GM12878 (cell line): ENCODE data around the gene TIE1. TPM values are rescaled to one million over a fixed set of nuclear protein-coding genes. Genes with fewer than 3 reads are reported as not detected.

Experiments used
- ATAC-seq: fragments of 200-7000 bp; cut with Tn5 transposase; 3 replicates; pipeline ENCODE4 v1.9.1; 2020; ENCODE audit warnings: mild to moderate bottlenecking, moderate library complexity
- BruUV-seq: library from RNA; stranded (reverse); fragments of 400-500 nt; replicated peaks from 2 replicates; lab custom pipeline; 2021; lab: Mats Ljungman, UMichigan
- CTCF ChIA-PET: fragments of 300-600 bp; sonication (Branson Sonifier 250); formaldehyde crosslinking; extraction: SDS; loops from one replicate; lab custom pipeline; 2021; ENCODE audit warnings: inconsistent platforms; lab: Yijun Ruan, JAX
- POLR2A ChIA-PET: fragments of 350-600 bp; formaldehyde crosslinking; extraction: SDS; loops from one replicate; lab custom pipeline; 2021; ENCODE audit warnings: inconsistent platforms; lab: Charles Lee
- RAD21 ChIA-PET: fragments of 300-600 bp; sonication (Branson Sonifier 250); formaldehyde crosslinking; loops from one replicate; lab custom pipeline; 2023; ENCODE audit warnings: antibody characterized with exemption; ENCODE audit not compliant: unreplicated experiment; lab: Charles Lee
- SMC1A ChIA-PET: fragments of 300-600 bp; sonication (Branson Sonifier 250); formaldehyde crosslinking; loops from one replicate; lab custom pipeline; 2023; ENCODE audit not compliant: unreplicated experiment, uncharacterized antibody; lab: Charles Lee
- DNase-seq: peaks from one replicate; pipeline ENCODE4 v3.0.0-alpha.2; 2011; ENCODE audit warnings: low read depth, low spot score
- FAIRE-seq: peaks from 3 replicates; lab custom pipeline; 2011; peaks lifted over from hg19 to GRCh38; lab: Jason Lieb, UNC
- H2AFZ ChIP-seq: 2 replicates; pipeline ENCODE4 v1.6.0; 2011; ENCODE audit warnings: low read depth, low read length, control low read depth; ENCODE audit not compliant: control insufficient read depth
- H3K27ac ChIP-seq: 2 replicates; pipeline ENCODE4 v1.5.1; 2011; ENCODE audit warnings: control low read depth; ENCODE audit not compliant: control insufficient read depth, insufficient read depth
- H3K27me3 ChIP-seq, 2 experiments: replicated peaks in 1 of 2; 2 replicates each; pipeline versions ENCODE4 v1.6.0 to v1.6.1; 2011; ENCODE audit warnings: low read length in 1 of 2; ENCODE audit not compliant: control insufficient read depth in 2 of 2, insufficient read depth in 2 of 2
- H3K36me3 ChIP-seq, 2 experiments: 2 replicates each; pipeline ENCODE4 v1.5.1; 2011; ENCODE audit warnings: low read length in 1 of 2; ENCODE audit not compliant: control insufficient read depth in 2 of 2, insufficient read depth in 2 of 2
- H3K4me1 ChIP-seq: 2 replicates; pipeline ENCODE4 v1.6.1; 2011; ENCODE audit warnings: mild to moderate bottlenecking, low read length, moderate library complexity, mixed read lengths; ENCODE audit not compliant: control insufficient read depth, insufficient read depth
- H3K4me2 ChIP-seq: 2 replicates; pipeline ENCODE4 v1.6.0; 2011; ENCODE audit warnings: control low read depth; ENCODE audit not compliant: control insufficient read depth, insufficient read depth
- H3K4me3 ChIP-seq: fragments of 200-600 bp; sonication (generic); 2 replicates; pipeline ENCODE4 v1.5.1; 2016
- H3K79me2 ChIP-seq: 2 replicates; pipeline ENCODE4 v1.6.0; 2011; ENCODE audit warnings: low read length; ENCODE audit not compliant: control insufficient read depth, insufficient read depth
- H3K9ac ChIP-seq: 2 replicates; pipeline ENCODE4 v1.8.0; 2011; ENCODE audit warnings: low read length, control low read depth, mixed read lengths; ENCODE audit not compliant: control insufficient read depth, insufficient read depth
- H3K9me3 ChIP-seq: replicated peaks from 3 replicates; pipeline ENCODE4 v1.5.1; 2011; ENCODE audit warnings: mild to moderate bottlenecking, low read length; ENCODE audit not compliant: control insufficient read depth, insufficient read depth
- H4K20me1 ChIP-seq: 2 replicates; pipeline ENCODE4 v1.6.0; 2011; ENCODE audit not compliant: control insufficient read depth, insufficient read depth
- CBFB ChIP-seq: IDR thresholded peaks from 2 replicates; pipeline ENCODE4 v1.6.1; 2016; ENCODE audit warnings: antibody characterized with exemption, low read depth
- E2F4 ChIP-seq: IDR thresholded peaks from 2 replicates; pipeline ENCODE4 v1.6.1; 2012; ENCODE audit warnings: low read depth, low read length, improper control_type of control experiment
- ELK1 ChIP-seq: IDR thresholded peaks from 2 replicates; pipeline ENCODE4 v1.6.1; 2012; ENCODE audit warnings: low read depth, low read length, improper control_type of control experiment
- FOXK2 ChIP-seq: fragments of 450-650 bp; IDR thresholded peaks from 2 replicates; pipeline ENCODE4 v1.6.1; 2017; ENCODE audit warnings: mild to moderate bottlenecking, moderate library complexity
- HDGF ChIP-seq: fragments of 450-650 bp; IDR thresholded peaks from 2 replicates; pipeline ENCODE4 v1.6.1; 2016; ENCODE audit warnings: antibody characterized with exemption
- IKZF1 ChIP-seq: fragments of 450-650 bp; conservative IDR thresholded peaks from 2 replicates; pipeline ENCODE4 v1.6.1; 2017; ENCODE audit warnings: antibody characterized with exemption, mild to moderate bottlenecking
- JUNB ChIP-seq: IDR thresholded peaks from 2 replicates; pipeline ENCODE4 v1.6.1; 2016; ENCODE audit warnings: antibody characterized with exemption, mild to moderate bottlenecking
- LARP7 ChIP-seq: fragments of 450-650 bp; IDR thresholded peaks from 2 replicates; pipeline ENCODE4 v1.6.1; 2017; ENCODE audit warnings: mild to moderate bottlenecking
- MEF2B ChIP-seq: fragments of 450-650 bp; IDR thresholded peaks from 2 replicates; pipeline ENCODE4 v1.6.1; 2018; ENCODE audit warnings: mild to moderate bottlenecking, moderate library complexity; ENCODE audit not compliant: partially characterized antibody, poor library complexity, severe bottlenecking
- MLLT1 ChIP-seq: fragments of 450-650 bp; IDR thresholded peaks from 2 replicates; pipeline ENCODE4 v1.6.1; 2016; ENCODE audit warnings: mild to moderate bottlenecking
- NFXL1 ChIP-seq: fragments of 450-650 bp; IDR thresholded peaks from 2 replicates; pipeline ENCODE4 v1.6.1; 2017; ENCODE audit warnings: antibody characterized with exemption, mild to moderate bottlenecking, borderline replicate concordance
- NR2C2 ChIP-seq: IDR thresholded peaks from 2 replicates; pipeline ENCODE4 v1.6.1; 2011; ENCODE audit warnings: borderline replicate concordance, low read depth; ENCODE audit not compliant: control insufficient read depth, insufficient read length
- STAT1 ChIP-seq: fragments of 450-650 bp; conservative IDR thresholded peaks from 2 replicates; pipeline ENCODE4 v1.6.1; 2014; ENCODE audit warnings: antibody characterized with exemption, mild to moderate bottlenecking
- ZNF24 ChIP-seq: fragments of 450-650 bp; IDR thresholded peaks from 2 replicates; pipeline ENCODE4 v1.6.1; 2017; ENCODE audit warnings: antibody characterized with exemption, mild to moderate bottlenecking
- WGBS: methylation state at CpG from one replicate; pipeline ENCODE4 v1.1.6; 2016; ENCODE audit warnings: low lambda C conversion rate; ENCODE audit not compliant: insufficient replicate concordance, insufficient coverage; ENCODE audit errors: missing lambda C conversion rate; 5-methylcytosine and 5-hydroxymethylcytosine counted together
- in situ Hi-C: fragments of 300-500 bp; cut with MboI; formaldehyde crosslinking; loops from 9 replicates; pipeline ENCODE4 v1.14.3; 2018; ENCODE audit warnings: mixed read lengths
- intact Hi-C: fragments of 100-400 bp; cut with micrococcal nuclease; formaldehyde crosslinking; loops from one replicate; pipeline ENCODE4 v1.14.2; 2022; ENCODE audit not compliant: unreplicated experiment
- polyA plus RNA-seq, 11 experiments: library from polyadenylated mRNA; depleted of rRNA in 4 of 11; unstranded in 6 of 11; stranded (reverse) in 5 of 11; fragments of >200 nt; fragmentation: Nextera tagmentation in 4 of 11; fragmentation: Illumina TruSeq in 1 of 11; extraction: Ambion mirVana in 4 of 11; extraction: Trizol in 1 of 11; gene quantifications; 1 replicate in 1 of 11; 2 replicates in 10 of 11; pipeline versions ENCODE4 v1.2.1 to v1.2.3, GENCODE V29; 2011 to 2016; ENCODE audit warnings: inconsistent platforms in 2 of 11, missing spikeins in 2 of 11, low read depth in 1 of 11
- total RNA-seq, 4 experiments: library from RNA; depleted of rRNA in 3 of 4; stranded (reverse); fragments of >200 nt in 3 of 4; fragmentation: Illumina TruSeq in 1 of 4; extraction: Trizol in 1 of 4; gene quantifications; 2 replicates each; pipeline versions ENCODE4 v1.2.1 to v1.2.3, GENCODE V29; 2013 to 2021

The TIE1 gene
- total and polyA plus RNA-seq, 10 of the 15 experiments (the other 5 are each of a cell fraction or from before 2014, with no cell fraction given) = 0.26 to 3.9 (median 1.3) TPM

- Histone ChIP-seq H2AFZ (no peak overlapping the region), H3K27me3 (no peaks in the 10 kb centered on the region), H3K9ac (no peak overlapping the region), H3K27ac (no peak overlapping the region), H3K9me3 (no peaks in the 10 kb centered on the region), H3K36me3 (no peaks in the 10 kb centered on the region), H3K4me3 (no peak overlapping the region), H4K20me1 (no peaks in the 10 kb centered on the region), H3K79me2 (no peaks in the 10 kb centered on the region), H3K4me1 (no peaks in the 10 kb centered on the region), H3K4me2 (no peak overlapping the region)
- ChIA-PET SMC1A (interaction anchor here (0.7 to 1.2 kb wide), 4 partner anchors 18 to 73 kb away, joined by 3 to 4 read pairs (median 3); partner anchors contain the start of gene C1orf210), RAD21 (interaction anchor here (0.6 to 1.2 kb wide), 2 partner anchors 64 to 332 kb away, joined by 3 read pairs; no protein-coding TSS in a partner anchor), POLR2A (no interaction called here), CTCF (interaction anchor here (0.6 to 1.2 kb wide), 3 partner anchors 65 to 150 kb away, joined by 3 to 4 read pairs (median 3); partner anchors contain the start of gene HYI)
- DNase-seq = no peak
- no peak for ATAC-seq
- intact Hi-C loops (no loop called here), in situ Hi-C loops (no loop called here)
- no peak for TF ChIP-seq IKZF1
- no peak for TF ChIP-seq ZNF24
- no peak for TF ChIP-seq CBFB
- TF ChIP-seq MEF2B = no peak
- 64% methylated on average over 8 of the region's 8 CpGs for WGBS
- FAIRE-seq = no peak
- no TSS peak for BruUV-seq
Observed at GRCh38 chr1:43303471-43304313, 2.9 kb downstream of the TIE1 start.

GRCh38 chr1:43304314-43304681, 3.5 kb downstream of the TIE1 start:
- no peaks in the 10 kb centered on the region for H3K36me3 ChIP-seq
- no peaks in the 10 kb centered on the region for H3K4me1 ChIP-seq
- 13% methylated on average over 8 of the region's 8 CpGs for WGBS
- ChIA-PET CTCF (interaction anchor here (1.1 to 1.2 kb wide), 2 partner anchors 77 to 150 kb away, joined by 3 read pairs; partner anchors contain the start of gene HYI), RAD21 (no interaction called here), SMC1A (no interaction called here), POLR2A (no interaction called here)
- no peaks in the 10 kb centered on the region for H3K9me3 ChIP-seq
- H3K4me2 ChIP-seq = no peak overlapping the region
- no peaks in the 10 kb centered on the region for H3K79me2 ChIP-seq
- DNase-seq (no peak), ATAC-seq (no peak), FAIRE-seq (no peak)
- intact Hi-C loops = no loop called here
- no peak overlapping the region for H3K4me3 ChIP-seq
- H2AFZ ChIP-seq = no peak overlapping the region
- in situ Hi-C loops = no loop called here
- no peak overlapping the region for H3K27ac ChIP-seq
- no TSS peak for BruUV-seq
- H3K9ac ChIP-seq = no peak overlapping the region
- H3K27me3 ChIP-seq = no peaks in the 10 kb centered on the region
- H4K20me1 ChIP-seq = no peaks in the 10 kb centered on the region
- TF ChIP-seq MLLT1 = no peak
- TF ChIP-seq HDGF = no peak
- no peak for TF ChIP-seq ELK1
- TF ChIP-seq E2F4 = no peak
- TF ChIP-seq NFXL1 = no peak
- TF ChIP-seq JUNB = no peak
- no peak for TF ChIP-seq FOXK2
- TF ChIP-seq STAT1 = no peak
- TF ChIP-seq NR2C2 = no peak
- no peak for TF ChIP-seq LARP7
